ENCODE data around the gene MBD5.

The MBD5 gene

GRCh38 chr2:148130581-148130980, 109.7 kb downstream of the MBD5 start:
- no peak for DNase-seq
- Mint-ChIP-seq H3K27me3 (ENCODE audit: low read depth, poor library complexity) (no peaks in the 10 kb centered on the region), H3K9me3 (no peaks in the 10 kb centered on the region), H3K4me3 (no peak overlapping the region), H3K36me3 (ENCODE audit: low read depth) (peaks cover 10% of the 10 kb centered on the region), H3K27ac (no peak overlapping the region), H3K4me1 (no peaks in the 10 kb centered on the region)
- TF ChIP-seq, protein P1, sequence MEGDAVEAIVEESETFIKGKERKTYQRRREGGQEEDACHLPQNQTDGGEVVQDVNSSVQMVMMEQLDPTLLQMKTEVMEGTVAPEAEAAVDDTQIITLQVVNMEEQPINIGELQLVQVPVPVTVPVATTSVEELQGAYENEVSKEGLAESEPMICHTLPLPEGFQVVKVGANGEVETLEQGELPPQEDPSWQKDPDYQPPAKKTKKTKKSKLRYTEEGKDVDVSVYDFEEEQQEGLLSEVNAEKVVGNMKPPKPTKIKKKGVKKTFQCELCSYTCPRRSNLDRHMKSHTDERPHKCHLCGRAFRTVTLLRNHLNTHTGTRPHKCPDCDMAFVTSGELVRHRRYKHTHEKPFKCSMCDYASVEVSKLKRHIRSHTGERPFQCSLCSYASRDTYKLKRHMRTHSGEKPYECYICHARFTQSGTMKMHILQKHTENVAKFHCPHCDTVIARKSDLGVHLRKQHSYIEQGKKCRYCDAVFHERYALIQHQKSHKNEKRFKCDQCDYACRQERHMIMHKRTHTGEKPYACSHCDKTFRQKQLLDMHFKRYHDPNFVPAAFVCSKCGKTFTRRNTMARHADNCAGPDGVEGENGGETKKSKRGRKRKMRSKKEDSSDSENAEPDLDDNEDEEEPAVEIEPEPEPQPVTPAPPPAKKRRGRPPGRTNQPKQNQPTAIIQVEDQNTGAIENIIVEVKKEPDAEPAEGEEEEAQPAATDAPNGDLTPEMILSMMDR (IDR thresholded peaks at IDR 0.05), result no peak

GRCh38 chr2:148132412-148132811, 111.5 kb downstream of the MBD5 start:
- H3K4me1 Mint-ChIP-seq, result no peaks in the 10 kb centered on the region
- no peak overlapping the region for H3K4me3 Mint-ChIP-seq
- H3K9me3 Mint-ChIP-seq, result no peaks in the 10 kb centered on the region
- TF ChIP-seq, protein P1 (IDR thresholded peaks at IDR 0.05), result no peak
- no peaks in the 10 kb centered on the region for H3K27me3 Mint-ChIP-seq (ENCODE audit: low read depth, poor library complexity)
- peaks cover 5% of the 10 kb centered on the region for H3K36me3 Mint-ChIP-seq (ENCODE audit: low read depth)
- no peak for DNase-seq
- H3K27ac Mint-ChIP-seq, result no peak overlapping the region

DNA sequence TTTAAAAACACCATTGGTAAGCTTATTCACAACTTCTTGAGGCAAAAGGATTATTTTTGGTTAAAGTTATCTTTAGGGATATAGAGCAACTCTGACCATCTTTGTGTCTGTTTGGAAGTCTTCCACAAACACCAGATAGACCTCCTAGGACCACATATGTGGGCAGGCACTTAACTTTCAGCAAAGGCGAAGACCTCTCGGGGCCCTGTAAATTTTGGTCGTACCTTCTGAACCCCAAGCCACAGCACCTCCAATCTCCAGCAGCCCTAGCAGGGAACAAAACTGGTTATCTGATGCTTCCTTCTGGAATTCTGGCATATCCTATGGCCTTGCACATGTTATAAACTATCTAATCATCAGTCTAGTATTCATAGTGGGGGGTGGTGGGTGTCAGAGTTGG, 114.8 kb downstream of the MBD5 start:
- Mint-ChIP-seq H3K4me3 (no peak overlapping the region), H3K9me3 (no peaks in the 10 kb centered on the region), H3K27me3 (ENCODE audit: low read depth, poor library complexity) (no peaks in the 10 kb centered on the region), H3K27ac (no peak overlapping the region), H3K4me1 (peaks cover 6% of the 10 kb centered on the region), H3K36me3 (ENCODE audit: low read depth) (no peaks in the 10 kb centered on the region)
- no peak for DNase-seq
- TF ChIP-seq, protein P1 (IDR thresholded peaks at IDR 0.05), result no peak

- no peak for DNase-seq
- H3K4me3 Mint-ChIP-seq, result no peak overlapping the region
- H3K36me3 Mint-ChIP-seq (ENCODE audit: low read depth), result no peaks in the 10 kb centered on the region
- peaks cover 6% of the 10 kb centered on the region for H3K4me1 Mint-ChIP-seq
- TF ChIP-seq, protein P1 (IDR thresholded peaks at IDR 0.05), result no peak
- H3K9me3 Mint-ChIP-seq, result no peaks in the 10 kb centered on the region
- no peaks in the 10 kb centered on the region for H3K27me3 Mint-ChIP-seq (ENCODE audit: low read depth, poor library complexity)
- H3K27ac Mint-ChIP-seq, result no peak overlapping the region
Measured at GRCh38 chr2:148136441-148136840, 115.5 kb downstream of the MBD5 start.

- TF ChIP-seq, protein P1 (IDR thresholded peaks at IDR 0.05), result no peak
- Mint-ChIP-seq H3K9me3 (no peaks in the 10 kb centered on the region), H3K4me3 (no peak overlapping the region), H3K36me3 (ENCODE audit: low read depth) (peaks cover 5% of the 10 kb centered on the region), H3K27me3 (ENCODE audit: low read depth, poor library complexity) (no peaks in the 10 kb centered on the region), H3K27ac (no peak overlapping the region), H3K4me1 (no peaks in the 10 kb centered on the region)
- no peak for DNase-seq
Measured at GRCh38 chr2:148161909-148162435, 141.1 kb downstream of the MBD5 start.

DNA sequence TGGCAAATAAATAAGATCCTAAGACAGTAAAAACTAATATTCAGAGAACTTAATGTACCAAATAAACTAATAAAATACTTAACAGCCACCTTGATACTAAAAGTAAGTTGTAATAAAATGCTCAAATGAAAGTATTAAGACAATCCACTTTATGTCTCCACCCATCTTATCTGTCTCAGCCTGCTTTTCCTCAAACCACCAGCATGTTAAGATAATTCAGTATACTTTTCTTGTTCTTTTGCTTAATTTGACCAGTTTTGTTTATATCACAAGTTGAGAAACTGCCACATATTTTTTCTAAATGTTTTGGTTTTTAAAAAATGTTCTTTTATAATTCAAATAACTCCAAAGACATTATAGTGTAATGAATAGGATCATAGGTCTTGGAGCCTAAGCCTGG, 142.0 kb downstream of the MBD5 start:
- Mint-ChIP-seq H3K27me3 (ENCODE audit: low read depth, poor library complexity) (no peaks in the 10 kb centered on the region), H3K27ac (no peak overlapping the region), H3K9me3 (no peaks in the 10 kb centered on the region), H3K36me3 (ENCODE audit: low read depth) (peaks cover 9% of the 10 kb centered on the region), H3K4me1 (no peaks in the 10 kb centered on the region), H3K4me3 (no peak overlapping the region)
- TF ChIP-seq, protein P1 (IDR thresholded peaks at IDR 0.05), result no peak
- no peak for DNase-seq
